Sigmoid colon (tissue), 4 donors: Measurements from ENCODE around the gene ANO4.

Experiments used
- POLR2A ChIP-seq, 2 donors: fragments of 450-650 bp; IDR thresholded peaks; one replicate each; pipeline ENCODE4 v1.6.1; 2016; ENCODE audit warnings: antibody characterized with exemption in 2 of 2, mild to moderate bottlenecking in 2 of 2, moderate library complexity in 2 of 2
- POLR2AphosphoS5 ChIP-seq, 4 donors: sonication (generic); formaldehyde crosslinking; IDR thresholded peaks; one replicate each; pipeline ENCODE4 v1.6.1; 2017; ENCODE audit warnings: antibody characterized with exemption in 4 of 4
- TF ChIP-seq, protein P1 (sequence below), 4 experiments: fragments of 450-650 bp in 3 of 4; fragments of 200-600 bp in 1 of 4; IDR thresholded peaks; one replicate each; pipeline ENCODE4 v1.5.1; 2016 to 2019; ENCODE audit warnings: antibody characterized with exemption in 4 of 4, mild to moderate bottlenecking in 3 of 4, moderate library complexity in 2 of 4

DNA sequence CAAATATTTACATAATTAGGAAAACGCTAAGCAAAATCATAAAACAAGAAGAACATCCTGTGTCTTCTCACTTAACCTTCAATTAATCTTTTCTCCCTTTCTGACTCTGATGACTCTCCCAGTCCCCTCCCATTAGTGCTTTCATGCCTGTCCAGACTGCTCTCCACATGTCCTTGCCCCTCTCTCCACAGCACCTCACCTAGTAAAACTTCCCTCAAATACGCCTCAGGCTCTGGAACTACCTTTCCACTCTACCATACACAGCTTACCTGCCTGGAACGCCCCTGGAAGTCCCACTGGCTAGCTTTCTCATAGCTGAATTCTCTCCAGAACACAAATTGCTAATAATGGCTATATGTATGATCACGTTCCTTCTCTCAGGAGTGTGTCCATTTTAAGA is 370.7 kb downstream of the ANO4 start:
- TF ChIP-seq, protein P1, sequence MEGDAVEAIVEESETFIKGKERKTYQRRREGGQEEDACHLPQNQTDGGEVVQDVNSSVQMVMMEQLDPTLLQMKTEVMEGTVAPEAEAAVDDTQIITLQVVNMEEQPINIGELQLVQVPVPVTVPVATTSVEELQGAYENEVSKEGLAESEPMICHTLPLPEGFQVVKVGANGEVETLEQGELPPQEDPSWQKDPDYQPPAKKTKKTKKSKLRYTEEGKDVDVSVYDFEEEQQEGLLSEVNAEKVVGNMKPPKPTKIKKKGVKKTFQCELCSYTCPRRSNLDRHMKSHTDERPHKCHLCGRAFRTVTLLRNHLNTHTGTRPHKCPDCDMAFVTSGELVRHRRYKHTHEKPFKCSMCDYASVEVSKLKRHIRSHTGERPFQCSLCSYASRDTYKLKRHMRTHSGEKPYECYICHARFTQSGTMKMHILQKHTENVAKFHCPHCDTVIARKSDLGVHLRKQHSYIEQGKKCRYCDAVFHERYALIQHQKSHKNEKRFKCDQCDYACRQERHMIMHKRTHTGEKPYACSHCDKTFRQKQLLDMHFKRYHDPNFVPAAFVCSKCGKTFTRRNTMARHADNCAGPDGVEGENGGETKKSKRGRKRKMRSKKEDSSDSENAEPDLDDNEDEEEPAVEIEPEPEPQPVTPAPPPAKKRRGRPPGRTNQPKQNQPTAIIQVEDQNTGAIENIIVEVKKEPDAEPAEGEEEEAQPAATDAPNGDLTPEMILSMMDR (IDR thresholded peaks at IDR 0.05): no peak
- TF ChIP-seq POLR2AphosphoS5 (IDR thresholded peaks at IDR 0.05) (no peak), POLR2A (IDR thresholded peaks at IDR 0.05) (no peak)
